GM12875 (cell line): ENCODE results near the gene ZYG11B.
"Not testable (repeated sequence)": the region's sequence is repeated elsewhere in the genome, so short reads cannot be mapped to it uniquely, and the experiment has no call there.

ENCODE experiments used
- H3K4me3 ChIP-seq: one replicate; pipeline ENCODE4 v1.5.1; 2011; ENCODE audit warnings: low read depth, low read length, control low read depth
- TF ChIP-seq, protein P1 (sequence below): IDR thresholded peaks from 2 replicates; pipeline ENCODE4 v1.5.1; 2011; ENCODE audit warnings: low read depth, mild to moderate bottlenecking, control low read depth, inconsistent platforms, low read length, moderate library complexity, borderline replicate concordance; ENCODE audit not compliant: insufficient read depth

ZYG11B gene

DNA sequence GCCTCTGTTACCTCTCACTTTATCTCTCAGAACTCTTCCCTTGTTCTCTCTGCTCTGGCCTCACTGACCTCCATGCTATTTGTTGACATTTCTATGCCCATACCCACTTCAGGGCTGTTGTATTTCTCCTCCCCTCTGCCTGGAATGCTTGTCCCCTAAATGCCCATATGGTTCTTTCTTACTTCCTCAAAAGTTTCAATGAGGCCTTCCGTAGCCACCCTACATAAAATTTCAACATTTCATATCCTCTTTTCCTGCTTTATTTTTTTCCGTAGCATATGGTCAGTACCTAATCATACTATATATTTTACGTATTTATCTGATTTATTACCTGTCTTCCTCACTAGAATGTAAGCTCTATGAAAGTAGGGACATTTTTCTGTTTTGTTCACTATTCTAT lies 69.2 kb downstream of the ZYG11B start:
- TF ChIP-seq, protein P1, sequence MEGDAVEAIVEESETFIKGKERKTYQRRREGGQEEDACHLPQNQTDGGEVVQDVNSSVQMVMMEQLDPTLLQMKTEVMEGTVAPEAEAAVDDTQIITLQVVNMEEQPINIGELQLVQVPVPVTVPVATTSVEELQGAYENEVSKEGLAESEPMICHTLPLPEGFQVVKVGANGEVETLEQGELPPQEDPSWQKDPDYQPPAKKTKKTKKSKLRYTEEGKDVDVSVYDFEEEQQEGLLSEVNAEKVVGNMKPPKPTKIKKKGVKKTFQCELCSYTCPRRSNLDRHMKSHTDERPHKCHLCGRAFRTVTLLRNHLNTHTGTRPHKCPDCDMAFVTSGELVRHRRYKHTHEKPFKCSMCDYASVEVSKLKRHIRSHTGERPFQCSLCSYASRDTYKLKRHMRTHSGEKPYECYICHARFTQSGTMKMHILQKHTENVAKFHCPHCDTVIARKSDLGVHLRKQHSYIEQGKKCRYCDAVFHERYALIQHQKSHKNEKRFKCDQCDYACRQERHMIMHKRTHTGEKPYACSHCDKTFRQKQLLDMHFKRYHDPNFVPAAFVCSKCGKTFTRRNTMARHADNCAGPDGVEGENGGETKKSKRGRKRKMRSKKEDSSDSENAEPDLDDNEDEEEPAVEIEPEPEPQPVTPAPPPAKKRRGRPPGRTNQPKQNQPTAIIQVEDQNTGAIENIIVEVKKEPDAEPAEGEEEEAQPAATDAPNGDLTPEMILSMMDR = no peak
- no peak overlapping the region for H3K4me3 ChIP-seq

DNA sequence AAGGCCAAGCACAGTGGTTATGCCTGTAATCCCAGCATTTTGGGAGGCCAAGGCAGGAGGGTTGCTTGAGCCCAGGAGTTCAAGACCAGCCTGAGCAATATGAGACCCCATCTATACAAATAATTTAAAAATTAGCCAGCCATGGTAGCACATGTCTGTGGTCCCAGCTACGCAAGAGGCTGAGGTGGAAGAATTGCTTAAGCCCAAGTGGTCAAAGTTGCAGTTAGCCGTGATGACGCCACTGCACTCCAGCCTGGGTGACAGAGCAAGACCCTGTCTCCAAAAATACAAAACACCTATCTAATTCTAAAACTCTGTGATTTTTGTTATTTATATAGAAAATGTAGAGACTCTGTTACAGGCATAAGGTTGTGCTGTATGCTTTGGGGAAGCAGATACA lies 72.1 kb downstream of the ZYG11B start:
- TF ChIP-seq, protein P1 = no peak
- H3K4me3 ChIP-seq = no peak overlapping the region

DNA sequence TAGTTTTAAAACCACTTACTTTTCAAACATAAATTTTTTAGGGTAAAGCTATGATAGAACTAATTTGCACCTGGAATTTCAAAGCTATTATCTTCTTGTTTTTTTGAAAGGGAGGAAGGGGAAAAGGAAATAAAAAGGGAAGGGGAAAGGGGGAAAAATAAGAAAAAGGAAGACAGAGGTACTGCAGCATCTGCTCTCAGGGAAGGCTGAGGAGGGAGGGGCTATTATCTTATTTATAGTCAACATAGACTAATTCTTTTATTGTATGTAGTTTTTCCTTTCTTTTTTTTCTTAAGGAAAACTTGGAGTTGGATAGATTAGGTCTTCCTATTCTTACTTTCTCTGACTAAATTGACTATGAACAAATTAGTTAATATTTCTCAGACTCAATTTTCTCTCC lies 74.8 kb downstream of the ZYG11B start:
- TF ChIP-seq, protein P1 = no peak
- H3K4me3 ChIP-seq = no peak overlapping the region

DNA sequence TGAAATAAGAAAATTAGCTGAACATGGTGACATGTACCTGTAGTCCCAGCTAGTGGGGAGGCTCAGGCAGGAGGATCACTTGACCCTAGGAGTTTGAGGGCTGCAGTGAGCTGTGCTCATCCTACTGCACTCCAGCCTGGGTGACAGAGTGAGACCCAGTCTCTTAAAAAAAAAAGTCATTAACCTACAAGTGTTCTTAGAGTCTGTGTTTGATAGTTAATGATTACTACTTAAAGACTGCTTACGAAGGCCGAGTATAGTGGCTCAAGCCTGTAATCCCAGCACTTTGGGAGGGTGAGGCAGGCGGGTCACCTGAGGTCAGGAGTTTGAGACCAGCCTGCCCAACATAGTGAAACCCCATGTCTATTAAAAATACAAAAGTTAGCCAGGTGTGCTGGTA lies 77.8 kb downstream of the ZYG11B start:
- H3K4me3 ChIP-seq = not testable (repeated sequence)

DNA sequence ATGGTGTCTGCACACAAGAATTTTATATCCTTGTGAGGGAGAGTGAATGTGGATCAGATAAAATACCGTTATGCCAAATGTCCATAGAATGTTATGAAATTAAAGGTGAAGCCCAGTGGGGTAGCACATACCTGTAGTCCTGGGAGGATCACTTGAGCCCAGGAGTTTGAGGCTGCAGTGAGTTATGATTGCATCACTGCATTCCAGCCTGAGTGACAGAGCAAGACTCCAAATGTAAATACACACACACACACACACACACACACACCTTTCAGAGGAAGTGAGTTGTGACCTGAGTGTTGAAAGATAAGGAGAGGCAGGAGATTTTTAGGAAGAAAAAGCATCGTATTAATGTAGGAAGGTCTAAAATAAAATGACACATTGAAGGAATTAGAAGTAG lies 88.2 kb downstream of the ZYG11B start:
- TF ChIP-seq, protein P1 = no peak
- no peak overlapping the region for H3K4me3 ChIP-seq

DNA sequence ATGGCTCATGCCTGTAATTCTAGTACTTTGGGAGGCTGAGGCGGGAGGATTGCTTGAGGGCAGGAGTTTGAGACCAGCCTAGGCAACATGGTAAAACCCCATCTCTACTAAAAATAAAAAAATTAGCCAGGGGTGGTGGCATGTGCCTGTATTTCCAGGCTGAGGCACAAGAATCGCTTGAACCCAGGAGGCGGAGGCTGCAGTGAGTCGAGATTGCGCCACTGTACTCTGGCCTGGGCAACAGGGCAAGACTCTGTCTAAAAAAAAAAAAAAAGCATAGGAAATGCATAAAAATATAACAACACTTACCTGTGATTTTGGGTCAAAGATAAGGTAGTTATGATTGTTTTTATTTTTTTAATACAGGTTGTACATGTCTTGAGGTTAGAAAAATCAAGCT lies 94.6 kb downstream of the ZYG11B start:
- not testable (repeated sequence) for H3K4me3 ChIP-seq

DNA sequence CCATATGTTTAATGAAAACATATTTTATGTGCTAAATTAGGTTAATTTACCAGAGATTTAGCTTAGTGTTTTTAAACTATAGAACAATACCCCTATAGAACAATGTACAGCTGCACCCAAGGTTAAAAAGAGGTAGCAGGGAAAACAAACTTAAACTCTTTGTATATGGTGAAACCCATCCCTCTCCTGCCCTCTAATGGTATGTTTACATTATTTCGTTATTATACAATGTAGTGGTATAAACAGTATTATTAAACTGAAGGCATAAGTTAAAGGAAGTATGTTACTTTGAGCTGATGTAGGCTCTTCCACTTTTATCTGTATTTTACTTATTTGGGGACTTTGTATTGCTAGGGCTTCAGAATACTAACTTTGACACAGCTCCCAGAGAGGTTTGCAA lies 99.6 kb downstream of the ZYG11B start:
- TF ChIP-seq, protein P1 = no peak
- no peak overlapping the region for H3K4me3 ChIP-seq

DNA sequence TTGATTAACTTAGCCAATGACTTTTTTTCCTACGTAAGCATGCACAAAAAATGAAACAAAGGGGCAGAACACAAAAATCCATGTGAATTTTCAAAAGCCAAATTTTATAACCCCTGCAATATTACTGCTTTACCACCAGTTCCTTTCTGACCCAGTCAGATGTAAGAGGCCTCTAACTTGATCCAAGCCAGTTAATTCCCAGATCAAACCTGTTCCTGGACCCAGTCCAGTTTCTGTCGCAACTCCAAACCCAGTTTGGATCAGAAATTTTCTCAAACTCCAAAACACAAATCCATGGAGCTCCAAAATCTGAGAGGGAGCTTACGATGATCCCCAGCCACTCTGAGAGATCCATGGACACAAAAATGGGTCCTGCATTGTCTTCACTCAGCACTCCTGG lies 108.5 kb downstream of the ZYG11B start:
- H3K4me3 ChIP-seq = no peak overlapping the region
- TF ChIP-seq, protein P1 = no peak

DNA sequence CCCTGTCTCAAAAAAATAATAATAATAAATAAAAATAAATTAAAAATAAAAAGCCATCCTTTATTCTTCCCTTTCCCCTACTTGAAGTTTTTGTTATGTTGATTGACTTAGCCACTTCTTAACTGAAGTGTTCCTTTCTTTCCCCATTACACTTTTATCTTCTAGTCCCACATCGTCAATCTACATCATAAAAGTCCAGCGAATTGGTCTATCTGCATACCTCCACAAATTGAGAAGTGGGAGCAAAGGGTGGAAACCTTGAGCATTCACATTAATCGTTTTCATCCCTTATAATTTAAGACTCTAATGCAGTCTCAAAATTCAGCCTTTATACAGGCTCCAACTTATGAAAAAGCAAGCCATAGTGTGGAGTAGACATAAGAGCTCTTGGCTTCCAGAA lies 109.8 kb downstream of the ZYG11B start:
- no peak overlapping the region for H3K4me3 ChIP-seq
- TF ChIP-seq, protein P1 = no peak

DNA sequence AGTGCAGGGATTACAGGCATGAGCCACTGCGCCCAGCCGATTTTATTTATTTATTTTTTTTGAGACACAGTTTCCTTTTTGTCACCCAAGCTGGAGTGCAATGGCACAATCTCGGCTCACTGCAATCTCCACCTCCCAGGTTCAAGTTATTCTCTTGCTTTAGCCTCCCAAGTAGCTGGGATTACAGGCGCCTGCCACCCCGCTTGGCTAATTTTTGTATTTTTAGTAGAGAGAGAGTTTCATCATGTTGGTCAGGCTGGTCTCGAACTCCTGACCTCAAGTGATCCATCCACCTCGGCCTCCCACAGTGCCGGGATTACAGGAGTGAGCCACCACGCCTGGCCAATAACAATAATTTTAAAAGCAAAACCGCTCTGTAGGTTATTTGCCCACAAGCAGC lies 112.9 kb downstream of the ZYG11B start:
- not testable (repeated sequence) for H3K4me3 ChIP-seq
